NOMO-1 (cell line): ENCODE data around the gene BMP6.
"Not testable (repeated sequence)": the region's sequence is repeated elsewhere in the genome, so short reads cannot be mapped to it uniquely, and the experiment has no call there.

Source experiments
- DNase-seq, 2 experiments: peaks; one replicate each; lab custom pipeline; 2025; ENCODE audit not compliant: unreplicated experiment in 2 of 2; lab: John Stamatoyannopoulos, UW

Gene BMP6

GRCh38 chr6:7880718-7881107, 154.8 kb downstream of the BMP6 start:
- DNase-seq: no peak

DNA sequence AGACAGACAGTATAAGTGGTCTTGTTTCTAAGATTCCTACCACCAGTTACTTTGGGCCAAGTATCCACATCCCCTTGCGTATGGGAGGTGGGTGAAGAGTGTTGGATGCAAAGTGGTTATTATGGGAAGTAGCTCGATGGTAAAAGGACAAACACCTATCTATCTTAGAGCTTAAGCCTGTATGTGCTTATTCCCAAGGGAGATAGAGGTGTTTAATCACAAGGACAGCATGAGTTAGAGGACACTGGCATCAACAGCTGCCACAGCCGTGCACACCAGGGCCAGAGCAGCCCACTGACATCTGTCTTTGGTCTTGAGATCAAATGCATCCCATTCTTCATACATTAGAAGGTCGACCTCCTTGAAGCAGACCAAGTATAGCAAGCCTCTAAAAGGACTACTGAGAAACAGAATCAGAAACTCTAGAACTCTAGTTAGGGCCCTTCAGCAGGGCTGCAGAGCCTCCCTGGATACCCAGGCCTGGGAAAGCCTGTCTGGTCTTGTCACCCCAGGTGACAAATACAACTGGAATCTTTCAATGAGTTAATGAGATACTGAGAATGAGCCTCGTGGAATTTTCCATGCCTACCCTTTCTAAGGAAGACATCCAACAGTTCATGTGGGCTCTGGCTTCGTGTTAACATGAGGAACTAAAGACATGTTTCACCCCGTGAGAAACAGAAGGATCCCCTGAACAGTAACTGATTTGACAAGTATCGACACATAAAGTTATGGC, 156.0 kb downstream of the BMP6 start:
- no peak for DNase-seq

DNA sequence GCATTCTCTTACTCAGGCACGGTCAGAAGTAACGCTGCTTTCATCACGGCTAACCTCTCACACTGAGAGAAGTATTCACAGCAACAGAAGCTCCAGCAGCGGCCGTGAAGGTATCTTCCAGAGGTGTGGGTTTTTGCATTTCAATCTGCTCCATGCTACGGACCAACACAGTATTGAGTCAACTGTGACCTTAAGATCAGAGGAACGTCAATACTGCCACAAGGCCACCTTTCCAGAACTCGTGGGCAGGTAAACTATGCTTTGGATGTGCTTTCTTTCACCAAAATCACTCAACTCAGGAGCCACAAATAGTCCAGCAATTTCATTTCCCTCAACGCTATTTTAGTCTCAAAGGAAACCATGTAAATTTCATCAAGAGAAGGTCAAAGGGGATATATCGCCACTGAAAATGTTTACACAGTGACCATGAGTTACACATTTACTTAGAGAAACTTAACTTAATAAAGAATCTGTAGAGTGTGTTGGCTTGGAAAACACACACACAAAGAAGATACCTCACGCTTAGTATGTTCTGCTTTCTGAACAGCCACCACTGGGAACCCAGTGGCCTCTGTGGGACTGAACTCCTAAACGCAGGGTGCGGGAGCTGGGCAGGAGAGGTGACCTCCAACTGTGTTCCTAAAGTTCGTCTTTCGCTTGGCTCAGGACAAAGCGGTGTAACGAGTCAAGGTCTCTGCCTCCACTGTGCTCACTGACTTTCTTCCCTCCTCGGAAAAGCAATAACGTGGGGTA, 156.8 kb downstream of the BMP6 start:
- DNase-seq: no peak

GRCh38 chr6:7883381-7883780, 157.5 kb downstream of the BMP6 start:
- DNase-seq: no peak

DNA sequence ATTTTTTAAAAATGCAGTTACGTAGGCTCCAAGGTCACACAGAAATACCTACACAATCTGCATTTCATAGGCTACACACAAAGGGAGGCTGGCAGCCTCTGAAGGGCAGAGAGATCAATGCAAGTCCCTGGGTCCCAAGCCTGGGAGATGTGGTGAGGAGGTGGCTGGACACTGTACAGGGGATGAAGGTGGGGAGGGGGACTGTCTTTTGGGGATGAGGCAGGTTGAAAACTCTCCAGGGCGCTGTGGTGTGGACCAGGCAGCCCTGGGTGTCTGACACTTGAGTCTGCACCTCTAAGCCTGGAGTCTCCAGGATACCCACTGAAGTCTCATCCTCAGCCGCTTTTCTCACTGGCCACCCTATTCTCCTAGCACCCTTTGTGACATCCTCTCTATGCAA, 160.2 kb downstream of the BMP6 start:
- no peak for DNase-seq

DNA sequence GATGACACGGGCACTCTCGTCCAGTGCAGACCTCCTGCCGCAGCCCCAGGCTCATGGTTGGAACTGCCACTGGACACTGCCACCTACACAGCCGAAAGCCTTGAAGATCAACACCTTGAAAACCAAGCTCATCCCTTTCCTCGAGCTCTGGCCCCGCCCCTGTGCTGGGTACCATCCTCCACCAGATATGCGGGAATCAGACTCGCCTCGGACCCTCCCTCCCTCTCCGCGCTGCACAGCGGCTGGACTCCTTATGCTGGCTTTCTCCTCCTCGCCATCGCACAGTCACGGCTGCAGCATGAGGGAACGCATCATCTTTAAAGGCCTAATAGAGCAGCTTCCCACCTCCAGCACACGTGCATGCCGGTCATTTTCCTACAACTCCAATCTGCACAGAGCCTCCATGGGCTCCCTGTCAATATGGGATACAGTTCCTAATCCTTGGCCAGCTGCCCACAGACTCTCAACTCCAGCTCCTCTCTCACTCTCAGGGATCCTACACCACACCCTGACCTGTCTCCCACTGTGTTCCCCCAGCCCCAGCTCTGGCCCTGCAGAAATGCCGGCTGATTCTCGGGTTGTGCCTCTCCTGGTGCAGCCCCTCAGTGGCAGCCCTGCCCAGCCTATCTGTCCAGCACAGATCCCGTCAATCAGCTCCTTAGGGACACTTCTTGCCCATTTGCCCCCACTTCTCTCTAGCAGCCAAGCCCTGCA, 161.5 kb downstream of the BMP6 start:
- no peak for DNase-seq

- DNase-seq: no peak
Measured at GRCh38 chr6:7888587-7889357, 162.9 kb downstream of the BMP6 start.

- no peak for DNase-seq
Measured at GRCh38 chr6:7891078-7891872, 165.4 kb downstream of the BMP6 start.

DNA sequence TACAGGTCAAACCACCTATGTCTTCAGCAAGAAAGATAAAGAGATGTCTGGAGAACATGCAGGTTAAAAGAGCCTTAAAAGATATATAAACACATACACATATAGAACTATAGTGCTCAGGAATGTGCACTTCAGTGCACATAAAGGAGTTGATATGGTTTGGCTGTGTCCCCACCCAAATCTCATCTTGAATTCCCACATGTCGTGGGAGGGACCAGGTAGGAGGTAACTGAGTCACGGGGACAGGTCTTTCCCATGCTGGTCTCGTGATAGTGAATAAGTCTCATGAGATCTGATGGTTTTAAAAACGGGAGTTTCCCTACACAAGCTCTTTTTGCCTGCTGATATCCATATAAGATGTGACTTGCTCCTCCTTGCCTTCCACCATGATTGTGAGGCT, 166.5 kb downstream of the BMP6 start:
- not testable (repeated sequence) for DNase-seq

DNA sequence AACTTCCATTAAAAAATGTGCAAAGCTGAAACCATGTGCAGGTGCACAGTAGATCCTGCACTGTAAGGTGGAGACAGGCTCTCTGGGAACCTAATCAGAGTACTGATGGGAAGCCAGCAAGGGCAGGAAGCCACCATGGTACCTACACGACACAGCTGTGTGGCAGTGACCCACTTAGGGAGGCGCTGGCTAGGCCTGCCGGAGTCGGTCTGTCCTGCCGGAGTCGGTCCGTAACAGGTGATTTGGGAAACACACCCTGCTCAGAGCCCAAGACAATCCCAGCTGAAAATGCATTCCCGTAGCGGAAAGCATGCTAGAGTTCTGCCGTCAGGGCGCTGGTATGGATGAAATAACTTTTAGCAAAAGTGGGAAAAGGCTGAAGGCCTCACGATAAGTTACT, 167.4 kb downstream of the BMP6 start:
- no peak for DNase-seq

DNA sequence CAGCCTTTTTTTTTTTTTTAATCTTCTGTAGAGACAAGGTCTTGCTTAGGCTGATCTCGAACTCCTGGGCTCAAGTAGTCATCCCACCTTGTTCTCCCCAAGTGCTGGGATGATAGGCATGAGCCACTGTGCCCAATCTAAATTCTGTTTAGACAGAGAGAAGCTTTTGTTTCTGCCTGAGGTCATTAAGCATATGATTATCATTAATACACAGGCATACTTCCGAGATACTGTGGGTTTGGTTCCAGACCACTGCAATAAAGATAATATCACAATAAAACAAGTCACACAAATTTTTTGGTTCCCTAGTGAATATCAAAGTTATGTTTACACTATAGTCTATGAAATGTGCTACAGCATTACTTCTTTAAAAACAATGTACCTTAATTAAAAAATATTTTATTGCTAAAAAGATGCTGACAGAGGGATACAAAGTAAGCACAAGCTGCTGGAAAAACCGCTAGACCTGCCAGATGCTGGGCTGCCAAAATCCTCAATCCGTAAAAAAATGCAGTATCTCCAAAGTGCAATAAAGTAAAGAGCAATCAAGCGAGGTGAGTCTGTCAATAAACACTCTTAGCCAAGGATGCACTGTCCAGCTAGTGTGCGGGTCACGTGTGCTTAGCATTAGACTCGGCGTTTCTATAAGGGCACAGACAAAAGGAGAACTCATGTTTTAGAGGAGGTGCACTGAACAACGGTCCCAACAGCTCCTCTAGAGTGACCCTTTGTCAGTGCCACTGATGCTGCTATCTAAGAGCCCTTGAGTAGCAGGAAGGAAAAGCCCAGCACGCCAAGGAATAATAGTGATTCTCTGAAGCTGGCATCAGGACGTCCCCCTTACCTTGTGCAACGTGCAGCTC, 168.6 kb downstream of the BMP6 start:
- DNase-seq: no peak

GRCh38 chr6:7895125-7895423, 169.2 kb downstream of the BMP6 start:
- no peak for DNase-seq

DNA sequence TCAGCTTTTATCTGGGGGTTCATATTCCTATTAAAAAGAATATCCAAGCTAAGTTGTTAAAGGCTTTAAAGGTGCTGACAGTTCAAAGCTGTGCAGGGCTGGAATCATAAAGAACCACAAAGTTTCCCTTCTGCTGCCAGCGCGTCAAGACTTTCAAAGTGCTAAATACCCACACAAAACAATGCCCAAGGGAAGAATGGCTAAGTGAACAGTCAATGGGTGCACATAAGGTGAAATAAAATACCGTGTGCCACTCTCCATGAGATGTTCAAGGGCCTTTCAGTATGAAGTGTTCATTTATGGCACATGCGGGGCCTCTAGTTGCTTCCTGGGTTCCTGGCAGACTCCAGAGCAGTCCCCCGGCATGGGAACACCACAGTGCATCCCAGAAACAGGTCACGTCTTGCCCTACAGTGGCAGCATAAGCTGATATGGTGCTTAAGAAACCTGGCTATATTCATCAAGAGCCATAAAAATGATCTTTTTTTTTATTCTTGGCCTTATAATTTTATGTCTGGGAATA, 170.6 kb downstream of the BMP6 start:
- no peak for DNase-seq

DNA sequence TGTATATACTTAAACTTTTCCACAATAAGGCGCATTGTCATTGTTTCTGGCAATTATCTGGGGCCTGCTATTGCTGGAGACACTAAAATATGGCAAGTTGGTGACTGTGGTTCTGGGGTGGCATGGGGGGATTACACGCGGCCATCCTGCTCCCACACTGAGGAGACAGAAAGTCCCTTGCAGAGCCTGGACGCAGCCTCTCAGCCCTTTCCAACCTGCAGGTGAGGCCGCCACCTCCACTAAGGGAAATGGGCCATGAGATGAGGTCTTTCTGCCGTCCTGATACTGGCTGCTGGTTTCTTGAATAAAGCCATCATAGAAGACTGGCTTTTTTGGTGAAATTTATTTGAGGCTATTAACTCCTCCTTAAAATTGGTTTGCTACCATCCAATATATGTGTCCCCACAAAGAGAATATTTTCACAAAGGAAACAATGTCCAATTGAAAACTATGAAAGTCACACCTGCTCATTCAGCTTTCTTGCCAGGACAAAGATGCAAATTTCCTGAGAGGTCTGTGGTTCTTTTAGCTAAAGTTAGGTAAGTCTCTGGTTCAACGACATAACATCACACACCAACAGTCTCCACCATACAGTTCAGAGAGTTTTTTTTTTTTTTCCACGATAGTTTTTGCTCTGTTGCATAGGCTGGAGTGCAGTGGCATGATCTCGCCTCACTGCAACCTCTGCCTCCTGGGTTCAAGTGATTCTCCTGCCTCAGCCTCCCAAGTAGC, 171.7 kb downstream of the BMP6 start:
- DNase-seq: no peak

- DNase-seq: not testable (repeated sequence)
Measured at GRCh38 chr6:7898193-7898586, 172.3 kb downstream of the BMP6 start.

DNA sequence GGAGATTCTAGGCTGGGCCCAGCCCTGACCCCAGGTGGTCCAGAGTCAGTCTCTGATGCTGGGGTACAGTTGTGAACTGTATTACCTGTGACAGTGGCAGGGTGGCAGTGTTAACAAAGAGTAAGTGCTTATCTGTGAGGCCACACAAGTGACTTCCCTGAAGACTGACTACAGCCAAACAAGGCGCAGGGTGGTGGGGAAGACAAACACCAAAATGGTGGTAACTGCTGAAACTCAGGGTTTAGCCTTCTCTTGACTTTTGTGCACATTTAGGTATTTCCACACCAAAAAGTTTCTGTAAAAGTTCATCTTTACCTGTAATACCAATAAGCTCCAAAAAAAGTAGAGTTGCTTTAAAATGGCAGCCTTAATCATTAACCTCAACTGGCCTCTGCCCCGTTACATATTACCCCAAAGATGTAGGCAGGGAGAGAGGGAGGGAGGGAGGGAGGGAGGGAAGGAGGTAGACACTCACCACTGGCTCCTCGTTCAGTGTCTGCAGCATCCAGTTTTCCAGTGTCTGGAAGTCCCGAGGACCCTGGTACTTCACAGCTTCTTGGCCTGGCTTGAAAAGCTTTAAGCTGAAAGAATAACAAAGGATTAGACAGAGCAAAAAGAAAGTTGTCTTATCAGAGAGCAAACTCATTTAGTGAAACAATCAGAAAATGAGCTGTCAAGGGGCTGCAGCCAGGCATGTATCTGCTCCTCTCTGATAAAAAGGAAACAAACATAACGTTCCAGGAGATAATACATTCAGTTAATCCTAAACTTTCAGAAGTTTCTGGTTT, 173.4 kb downstream of the BMP6 start:
- DNase-seq: no peak

DNA sequence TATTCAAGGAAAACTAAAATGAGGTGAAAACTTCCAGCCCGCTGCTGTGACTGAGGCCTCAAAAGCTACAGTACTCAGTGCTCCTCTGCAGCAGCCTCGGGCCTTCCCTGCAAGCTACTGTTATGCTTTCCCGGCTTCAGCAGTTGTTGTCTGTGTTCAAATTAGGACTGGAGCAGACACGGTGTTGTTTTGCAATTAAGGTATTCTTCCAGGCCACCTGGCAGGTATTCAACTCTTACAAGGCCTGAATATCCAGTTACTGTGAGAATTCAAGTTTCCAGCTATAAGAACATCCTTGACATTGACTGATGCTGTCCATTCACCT, 174.0 kb downstream of the BMP6 start:
- no peak for DNase-seq

- no peak for DNase-seq
Measured at GRCh38 chr6:7900621-7901020, 174.7 kb downstream of the BMP6 start.
